Neural cell (in vitro differentiated cells): ENCODE data around the gene IL17RC. TPM values are rescaled to one million over a fixed set of nuclear protein-coding genes. Genes with fewer than 3 reads are reported as not detected.

ENCODE experiments used
- H2AFZ ChIP-seq: fragments of 200-600, 300-800 bp; sonication (generic), shearing (Covaris generic); 2 replicates; pipeline ENCODE4 v1.6.0; 2014; ENCODE audit warnings: low read depth, mild to moderate bottlenecking, antibody characterized with exemption, low read length, moderate library complexity
- H3F3A ChIP-seq: fragments of 200-600 bp; shearing (Covaris generic); 2 replicates; pipeline ENCODE4 v1.6.1; 2016; ENCODE audit warnings: mild to moderate bottlenecking, moderate library complexity, mixed read lengths, antibody characterized with exemption, low read length; ENCODE audit not compliant: insufficient read depth, poor library complexity, severe bottlenecking
- H3K27ac ChIP-seq: fragments of 200-600, 300-800 bp; sonication (generic), shearing (Covaris generic); 2 replicates; pipeline ENCODE4 v1.5.1; 2014; ENCODE audit warnings: mild to moderate bottlenecking, low read length, moderate library complexity
- H3K27me3 ChIP-seq: fragments of 300-800, 200-600 bp; sonication (generic), shearing (Covaris generic); 2 replicates; pipeline ENCODE4 v1.6.0; 2014; ENCODE audit warnings: mild to moderate bottlenecking, low read depth, low read length, moderate library complexity; ENCODE audit not compliant: insufficient read depth
- H3K36me3 ChIP-seq: fragments of 300-800, 200-600 bp; sonication (generic), shearing (Covaris generic); 2 replicates; pipeline ENCODE4 v1.5.1; 2014; ENCODE audit warnings: mild to moderate bottlenecking, antibody characterized with exemption, low read length, moderate library complexity; ENCODE audit not compliant: insufficient read depth
- H3K4me2 ChIP-seq: fragments of 300-800, 200-600 bp; sonication (generic), shearing (Covaris generic); 2 replicates; pipeline ENCODE4 v1.6.0; 2014; ENCODE audit warnings: mild to moderate bottlenecking, low read length
- H3K4me3 ChIP-seq: fragments of 300-800, 200-600 bp; sonication (generic), shearing (Covaris generic); 2 replicates; pipeline ENCODE4 v1.5.1; 2014; ENCODE audit warnings: mild to moderate bottlenecking, low read length, moderate library complexity
- H3K79me2 ChIP-seq: fragments of 200-600 bp; shearing (Covaris generic); replicated peaks from 2 replicates; pipeline ENCODE4 v1.6.0; 2014; ENCODE audit warnings: mild to moderate bottlenecking, low read length, moderate library complexity; ENCODE audit not compliant: insufficient read depth
- H3K9ac ChIP-seq: fragments of 300-800, 200-600 bp; sonication (generic), shearing (Covaris generic); 2 replicates; pipeline ENCODE4 v1.6.1; 2016; ENCODE audit warnings: mild to moderate bottlenecking, low read length, mixed read lengths
- H3K9me2 ChIP-seq: fragments of 200-600 bp; shearing (Covaris generic); 2 replicates; pipeline ENCODE4 v1.6.1; 2016; ENCODE audit warnings: mild to moderate bottlenecking, low read length, mixed read lengths; ENCODE audit not compliant: insufficient read depth
- H3K9me3 ChIP-seq: fragments of 200-600, 300-800 bp; sonication (generic), shearing (Covaris generic); 2 replicates; pipeline ENCODE4 v1.6.1; 2016; ENCODE audit warnings: mild to moderate bottlenecking, mixed run types, low read length, moderate library complexity, mixed read lengths
- H4K20me1 ChIP-seq: fragments of 200-600 bp; shearing (Covaris generic); 2 replicates; pipeline ENCODE4 v1.6.1; 2016; ENCODE audit warnings: mild to moderate bottlenecking, mixed run types; ENCODE audit not compliant: insufficient read depth
- CTCF ChIP-seq: fragments of 450-650 bp; IDR thresholded peaks from 2 replicates; pipeline ENCODE4 v1.5.1; 2014; ENCODE audit warnings: antibody characterized with exemption, mild to moderate bottlenecking, moderate library complexity; ENCODE audit not compliant: poor library complexity, severe bottlenecking
- EP300 ChIP-seq: fragments of 450-650 bp; conservative IDR thresholded peaks from 2 replicates; pipeline ENCODE4 v1.6.1; 2014; ENCODE audit warnings: antibody characterized with exemption, mild to moderate bottlenecking, moderate library complexity; ENCODE audit not compliant: poor library complexity, severe bottlenecking
- EZH2 ChIP-seq: fragments of 200-600, 300-800 bp; shearing (Covaris generic), sonication (generic); IDR thresholded peaks from 2 replicates; pipeline ENCODE4 v1.6.1; 2014; ENCODE audit warnings: antibody characterized with exemption, low read length, borderline replicate concordance, mild to moderate bottlenecking; ENCODE audit not compliant: insufficient read depth, poor library complexity, severe bottlenecking
- MXI1 ChIP-seq: fragments of 450-650 bp; conservative IDR thresholded peaks from 2 replicates; pipeline ENCODE4 v1.6.1; 2014; ENCODE audit warnings: antibody characterized with exemption, mild to moderate bottlenecking; ENCODE audit not compliant: poor library complexity, severe bottlenecking
- POLR2AphosphoS5 ChIP-seq: IDR thresholded peaks from 2 replicates; pipeline ENCODE4 v1.6.1; 2012
- RAD21 ChIP-seq: fragments of 450-650 bp; conservative IDR thresholded peaks from 2 replicates; pipeline ENCODE4 v1.6.1; 2014; ENCODE audit warnings: antibody characterized with exemption, mild to moderate bottlenecking, moderate library complexity
- REST ChIP-seq: IDR thresholded peaks from 2 replicates; pipeline ENCODE4 v1.6.1; 2012; ENCODE audit warnings: borderline replicate concordance
- SMC3 ChIP-seq: fragments of 450-650 bp; conservative IDR thresholded peaks from 2 replicates; pipeline ENCODE4 v1.6.1; 2014; ENCODE audit warnings: antibody characterized with exemption, mild to moderate bottlenecking, moderate library complexity; ENCODE audit not compliant: poor library complexity
- TAF1 ChIP-seq: IDR thresholded peaks from 2 replicates; pipeline ENCODE4 v1.6.1; 2012; ENCODE audit warnings: low read depth
- polyA plus RNA-seq: library from polyadenylated mRNA; depleted of rRNA; stranded (reverse); fragments of >200 nt; gene quantifications from 2 replicates; pipeline ENCODE4 v1.2.3, GENCODE V29; 2014

IL17RC gene
- polyA plus RNA-seq, 1 donor from 2014 or later, result not detected

- no peaks in the 10 kb centered on the region for H3F3A ChIP-seq
- H3K9me3 ChIP-seq, result no peaks in the 10 kb centered on the region
- H3K9me2 ChIP-seq, result no peaks in the 10 kb centered on the region
- H4K20me1 ChIP-seq, result no peaks in the 10 kb centered on the region
- H3K27ac ChIP-seq, result no peak overlapping the region
- no peak overlapping the region for H3K4me2 ChIP-seq
- TF ChIP-seq MXI1, result no peak
- peak; percentile 23 for TF ChIP-seq CTCF
- H2AFZ ChIP-seq, result no peak overlapping the region
- H3K27me3 ChIP-seq, result no peaks in the 10 kb centered on the region
- H3K36me3 ChIP-seq, result no peaks in the 10 kb centered on the region
- no peak overlapping the region for H3K9ac ChIP-seq
- no peak overlapping the region for H3K4me3 ChIP-seq
- no peaks in the 10 kb centered on the region for H3K79me2 ChIP-seq
Observed at GRCh38 chr3:9957214-9957613, 40.3 kb downstream of the IL17RC start.

GRCh38 chr3:9965200-9965875 is 48.4 kb downstream of the IL17RC start:
- H3K4me2 ChIP-seq, result no peak overlapping the region
- H3F3A ChIP-seq, result no peaks in the 10 kb centered on the region
- no peaks in the 10 kb centered on the region for H3K27me3 ChIP-seq
- no peaks in the 10 kb centered on the region for H3K9me2 ChIP-seq
- H4K20me1 ChIP-seq, result no peaks in the 10 kb centered on the region
- H3K36me3 ChIP-seq, result peaks cover 13% of the 10 kb centered on the region
- no peaks in the 10 kb centered on the region for H3K9me3 ChIP-seq
- TF ChIP-seq EP300 (no peak), MXI1 (no peak), SMC3 (no peak), TAF1 (no peak), REST (no peak), EZH2 (no peak), POLR2AphosphoS5 (no peak), CTCF (no peak), RAD21 (no peak)
- H3K79me2 ChIP-seq, result no peaks in the 10 kb centered on the region
- H3K9ac ChIP-seq, result no peak overlapping the region
- no peak overlapping the region for H2AFZ ChIP-seq
- H3K27ac ChIP-seq, result no peak overlapping the region
- no peak overlapping the region for H3K4me3 ChIP-seq
